ENCODE results near the gene ARL3.
"Not testable (repeated sequence)": the region's sequence is repeated elsewhere in the genome, so short reads cannot be mapped to it uniquely, and the experiment has no call there.

The ARL3 gene

GRCh38 chr10:102713814-102714620 lies at the start of gene ARL3:
ARL3 (minus strand) TSS chr10:102714397; CDS start chr10:102714275, 122 bp downstream.
- peak; percentile 93 for DNase-seq

- no peak for DNase-seq
Measured at GRCh38 chr10:102763037-102763607, 48.9 kb upstream of the ARL3 start.

GRCh38 chr10:102762401-102763015 lies 48.3 kb upstream of the ARL3 start:
- DNase-seq, result no peak

GRCh38 chr10:102761981-102762380 lies 47.8 kb upstream of the ARL3 start:
- DNase-seq, result no peak

- no peak for DNase-seq
Measured at GRCh38 chr10:102759497-102760210, 45.5 kb upstream of the ARL3 start.

- not testable (repeated sequence) for DNase-seq
Measured at GRCh38 chr10:102758933-102759262, 44.7 kb upstream of the ARL3 start.

- DNase-seq, result no peak
Measured at GRCh38 chr10:102758240-102758932, 44.2 kb upstream of the ARL3 start.

GRCh38 chr10:102757323-102757722 lies 43.1 kb upstream of the ARL3 start:
- no peak for DNase-seq

- no peak for DNase-seq
Measured at GRCh38 chr10:102753718-102754117, 39.5 kb upstream of the ARL3 start.

GRCh38 chr10:102752934-102753664 lies 38.9 kb upstream of the ARL3 start:
- peak; percentile 28 for DNase-seq

- no peak for DNase-seq
Measured at GRCh38 chr10:102752266-102752930, 38.2 kb upstream of the ARL3 start.

- no peak for DNase-seq
Measured at GRCh38 chr10:102745157-102745556, 31.0 kb upstream of the ARL3 start.

GRCh38 chr10:102744374-102745051 lies 30.3 kb upstream of the ARL3 start:
- DNase-seq, result no peak

- peak; percentile 98 for DNase-seq
Measured at GRCh38 chr10:102743588-102744373, 29.6 kb upstream of the ARL3 start, which contains the start of gene WBP1L. WBP1L (plus strand) TSS chr10:102743948; CDS start chr10:102744054, 106 bp downstream.

- DNase-seq, result no peak
Measured at GRCh38 chr10:102743078-102743587, 28.9 kb upstream of the ARL3 start.

GRCh38 chr10:102742313-102742712 lies 28.1 kb upstream of the ARL3 start:
- DNase-seq, result not testable (repeated sequence)

- no peak for DNase-seq
Measured at GRCh38 chr10:102741726-102742237, 27.6 kb upstream of the ARL3 start.

- no peak for DNase-seq
Measured at GRCh38 chr10:102740229-102740628, 26.0 kb upstream of the ARL3 start.

GRCh38 chr10:102738692-102739121 lies 24.5 kb upstream of the ARL3 start:
- DNase-seq, result peak; percentile 94

Measured in GF-D8 (cell line).